Measurements from ENCODE around the gene MEN1. TPM values are rescaled to one million over a fixed set of nuclear protein-coding genes. Genes with fewer than 3 reads are reported as not detected.

MEN1 gene
- total RNA-seq, 3 donors from 2014 or later, result 19.3 to 26.4 (median 21.9) TPM

DNA sequence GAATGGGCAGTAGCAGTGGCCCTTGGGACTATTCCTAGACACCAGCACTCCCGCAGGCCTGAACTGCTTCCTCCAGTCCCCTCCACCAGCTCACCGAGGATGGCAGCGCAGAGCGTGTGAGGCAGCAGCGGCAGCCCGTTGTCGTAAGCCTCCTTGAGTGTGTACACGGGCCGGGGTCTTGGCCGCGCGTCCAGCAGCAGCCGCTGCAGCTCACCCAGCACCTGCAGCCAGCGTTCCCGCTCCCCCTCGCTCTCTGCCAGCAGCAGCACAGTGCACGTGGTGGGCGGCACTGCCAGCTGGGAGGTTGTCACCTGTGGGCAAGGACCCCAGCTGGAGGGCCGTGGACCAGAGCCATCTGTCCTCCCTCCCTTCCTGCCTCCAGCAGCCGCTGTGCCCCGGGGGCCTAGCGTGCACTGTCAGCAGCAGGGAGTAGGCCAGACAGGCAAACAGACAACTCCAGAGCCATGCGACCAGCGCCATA is 21.1 kb upstream of the MEN1 start:
- no peaks in the 10 kb centered on the region for H3K4me1 ChIP-seq (ENCODE audit: low read depth)
- intact Hi-C loops (cut with DNase I, micrococcal nuclease), result no loop called here
- no peaks in the 10 kb centered on the region for H3K9me3 ChIP-seq
- ATAC-seq (no peak), DNase-seq (no peak)
- no peaks in the 10 kb centered on the region for H3K36me3 ChIP-seq (ENCODE audit: low read depth)
- no peak overlapping the region for H3K4me3 ChIP-seq
- TF ChIP-seq, protein P1, sequence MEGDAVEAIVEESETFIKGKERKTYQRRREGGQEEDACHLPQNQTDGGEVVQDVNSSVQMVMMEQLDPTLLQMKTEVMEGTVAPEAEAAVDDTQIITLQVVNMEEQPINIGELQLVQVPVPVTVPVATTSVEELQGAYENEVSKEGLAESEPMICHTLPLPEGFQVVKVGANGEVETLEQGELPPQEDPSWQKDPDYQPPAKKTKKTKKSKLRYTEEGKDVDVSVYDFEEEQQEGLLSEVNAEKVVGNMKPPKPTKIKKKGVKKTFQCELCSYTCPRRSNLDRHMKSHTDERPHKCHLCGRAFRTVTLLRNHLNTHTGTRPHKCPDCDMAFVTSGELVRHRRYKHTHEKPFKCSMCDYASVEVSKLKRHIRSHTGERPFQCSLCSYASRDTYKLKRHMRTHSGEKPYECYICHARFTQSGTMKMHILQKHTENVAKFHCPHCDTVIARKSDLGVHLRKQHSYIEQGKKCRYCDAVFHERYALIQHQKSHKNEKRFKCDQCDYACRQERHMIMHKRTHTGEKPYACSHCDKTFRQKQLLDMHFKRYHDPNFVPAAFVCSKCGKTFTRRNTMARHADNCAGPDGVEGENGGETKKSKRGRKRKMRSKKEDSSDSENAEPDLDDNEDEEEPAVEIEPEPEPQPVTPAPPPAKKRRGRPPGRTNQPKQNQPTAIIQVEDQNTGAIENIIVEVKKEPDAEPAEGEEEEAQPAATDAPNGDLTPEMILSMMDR (IDR thresholded peaks at IDR 0.05), result no peak

DNA sequence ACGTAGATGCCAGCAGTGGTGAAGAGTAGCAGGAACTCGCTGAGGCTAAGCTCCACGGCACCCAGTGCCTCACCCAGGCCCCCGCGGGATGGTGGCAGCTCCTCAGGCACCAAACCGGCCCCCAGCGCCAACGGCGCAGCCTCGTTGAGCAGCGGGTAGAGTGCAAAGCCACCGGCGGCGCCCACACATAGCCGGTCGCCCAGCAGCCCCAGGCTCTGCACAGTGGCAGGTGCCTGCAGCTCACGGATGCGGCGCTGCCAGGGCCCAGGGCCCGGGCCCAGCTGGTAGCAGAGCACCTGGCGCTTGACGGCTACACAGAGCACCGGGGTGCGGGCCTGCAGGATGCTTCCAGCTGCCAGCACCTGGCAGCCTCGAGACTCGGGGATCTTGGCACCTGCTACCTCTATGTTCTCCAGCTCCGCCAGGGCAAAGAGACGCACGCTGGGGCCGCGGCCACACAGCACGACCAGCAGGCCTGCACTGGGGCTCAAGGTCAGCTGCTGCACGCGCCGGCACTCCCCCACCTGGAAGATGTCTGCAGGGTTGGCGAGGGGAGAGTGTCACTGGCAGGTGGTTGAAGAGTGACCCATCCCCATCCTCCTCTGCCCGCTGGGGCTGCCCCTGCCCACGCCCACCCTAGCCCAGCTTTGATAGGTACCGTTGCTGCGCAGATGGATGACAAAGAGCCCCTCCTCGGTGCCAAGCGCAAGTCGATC is 19.3 kb upstream of the MEN1 start:
- H3K4me3 ChIP-seq, result no peak overlapping the region
- TF ChIP-seq, protein P1 (IDR thresholded peaks at IDR 0.05), result no peak
- no peaks in the 10 kb centered on the region for H3K4me1 ChIP-seq (ENCODE audit: low read depth)
- H3K36me3 ChIP-seq (ENCODE audit: low read depth), result no peaks in the 10 kb centered on the region
- ATAC-seq, result no peak
- H3K9me3 ChIP-seq, result no peaks in the 10 kb centered on the region
- intact Hi-C loops (cut with DNase I, micrococcal nuclease), result no loop called here
- no peak for DNase-seq

DNA sequence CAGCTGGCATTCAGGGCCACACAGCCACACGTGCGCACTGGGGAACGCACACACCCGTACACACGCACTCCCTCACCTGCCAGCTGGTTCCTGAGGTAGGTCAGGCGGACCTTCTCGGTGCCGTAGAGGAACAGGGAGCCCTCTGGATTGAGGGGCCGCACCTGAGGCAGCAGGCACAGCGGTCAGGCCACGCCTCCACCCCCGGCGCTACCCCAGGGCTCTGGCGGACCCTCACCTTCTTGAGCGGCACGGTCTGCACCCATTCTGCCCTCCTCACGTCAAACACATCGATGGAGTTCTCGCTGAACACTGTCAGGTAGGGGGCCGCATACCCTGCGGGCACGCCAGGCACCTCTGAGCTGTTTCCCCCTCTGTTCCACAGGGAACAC is 17.1 kb upstream of the MEN1 start:
- DNase-seq, result no peak
- H3K9me3 ChIP-seq, result no peaks in the 10 kb centered on the region
- TF ChIP-seq, protein P1 (IDR thresholded peaks at IDR 0.05), result no peak
- H3K4me3 ChIP-seq, result no peak overlapping the region
- intact Hi-C loops (cut with DNase I, micrococcal nuclease), result no loop called here
- no peaks in the 10 kb centered on the region for H3K36me3 ChIP-seq (ENCODE audit: low read depth)
- ATAC-seq, result no peak
- H3K4me1 ChIP-seq (ENCODE audit: low read depth), result no peaks in the 10 kb centered on the region

DNA sequence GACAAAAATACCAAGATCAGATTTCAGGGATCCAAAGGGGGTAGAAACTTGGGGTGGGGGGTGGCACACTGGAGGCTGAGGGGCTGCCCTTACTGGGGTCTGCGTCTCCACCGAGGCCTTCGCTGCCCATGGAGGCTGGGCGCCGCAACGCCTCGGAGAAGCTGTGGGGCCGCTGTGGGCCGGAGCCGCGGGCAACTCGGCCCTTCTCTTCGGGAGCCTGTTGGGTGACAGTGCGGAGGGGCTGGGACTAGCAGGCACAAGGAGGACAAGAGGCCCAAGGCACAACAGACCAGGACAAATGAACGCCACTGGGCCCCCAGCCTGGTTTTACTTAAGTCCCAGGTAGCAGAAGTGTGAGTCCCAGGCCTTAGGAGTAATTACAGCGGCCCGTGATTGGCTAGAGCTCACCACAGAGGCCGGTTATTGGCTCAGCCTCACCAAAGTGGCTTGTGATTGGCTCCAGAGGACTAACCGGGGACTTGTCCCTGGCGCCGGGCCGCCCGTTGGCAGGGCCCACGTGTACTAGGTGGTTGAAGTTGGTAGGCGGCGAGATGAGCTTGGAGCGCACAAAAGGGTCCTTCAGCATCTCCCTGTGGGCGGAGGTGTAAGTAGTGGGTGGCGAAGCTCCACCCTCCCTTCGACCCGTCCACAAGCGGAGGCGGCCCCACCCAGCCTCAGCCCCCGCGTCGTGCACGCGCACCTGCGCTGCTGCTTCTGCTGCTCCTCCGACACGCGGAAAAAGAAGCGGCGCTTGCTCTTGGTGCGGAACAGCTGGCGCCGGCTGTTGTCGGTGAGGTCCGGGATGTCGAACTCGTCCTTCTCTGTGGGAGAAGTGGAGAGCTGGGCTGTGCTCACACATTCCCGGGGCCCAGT is 16.5 kb upstream of the MEN1 start:
- TF ChIP-seq, protein P1 (IDR thresholded peaks at IDR 0.05), result no peak
- intact Hi-C loops (cut with DNase I, micrococcal nuclease), result no loop called here
- ATAC-seq, result no peak
- no peak overlapping the region for H3K4me3 ChIP-seq
- no peaks in the 10 kb centered on the region for H3K4me1 ChIP-seq (ENCODE audit: low read depth)
- H3K9me3 ChIP-seq, result no peaks in the 10 kb centered on the region
- no peaks in the 10 kb centered on the region for H3K36me3 ChIP-seq (ENCODE audit: low read depth)
- DNase-seq, result no peak

DNA sequence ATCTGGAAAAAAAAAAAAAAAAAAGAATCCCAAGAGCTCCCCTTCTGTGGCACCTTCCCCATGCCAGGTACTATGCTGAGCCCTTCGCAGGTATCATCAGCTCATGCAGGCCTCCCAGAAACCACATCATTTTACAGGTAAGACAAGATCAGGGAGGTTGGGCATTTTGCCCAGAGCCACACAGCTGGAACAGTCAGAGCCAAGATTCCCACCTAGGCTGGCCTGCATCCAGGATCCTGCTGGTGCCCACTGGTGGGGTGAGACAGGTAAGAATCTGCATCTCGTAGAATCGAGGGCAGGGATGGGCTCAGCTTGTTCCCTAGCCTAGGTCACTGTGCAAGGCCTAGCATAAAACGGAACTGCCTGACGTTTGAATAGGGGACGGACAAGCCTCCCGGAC is 15.7 kb upstream of the MEN1 start:
- ATAC-seq (no peak), DNase-seq (no peak)
- Histone ChIP-seq H3K4me1 (ENCODE audit: low read depth) (no peaks in the 10 kb centered on the region), H3K9me3 (no peaks in the 10 kb centered on the region), H3K4me3 (no peak overlapping the region), H3K36me3 (ENCODE audit: low read depth) (no peaks in the 10 kb centered on the region)
- intact Hi-C loops (cut with DNase I, micrococcal nuclease), result no loop called here
- TF ChIP-seq, protein P1 (IDR thresholded peaks at IDR 0.05), result no peak
